ENCODE measurements around the gene POFUT2.

The POFUT2 gene

DNA sequence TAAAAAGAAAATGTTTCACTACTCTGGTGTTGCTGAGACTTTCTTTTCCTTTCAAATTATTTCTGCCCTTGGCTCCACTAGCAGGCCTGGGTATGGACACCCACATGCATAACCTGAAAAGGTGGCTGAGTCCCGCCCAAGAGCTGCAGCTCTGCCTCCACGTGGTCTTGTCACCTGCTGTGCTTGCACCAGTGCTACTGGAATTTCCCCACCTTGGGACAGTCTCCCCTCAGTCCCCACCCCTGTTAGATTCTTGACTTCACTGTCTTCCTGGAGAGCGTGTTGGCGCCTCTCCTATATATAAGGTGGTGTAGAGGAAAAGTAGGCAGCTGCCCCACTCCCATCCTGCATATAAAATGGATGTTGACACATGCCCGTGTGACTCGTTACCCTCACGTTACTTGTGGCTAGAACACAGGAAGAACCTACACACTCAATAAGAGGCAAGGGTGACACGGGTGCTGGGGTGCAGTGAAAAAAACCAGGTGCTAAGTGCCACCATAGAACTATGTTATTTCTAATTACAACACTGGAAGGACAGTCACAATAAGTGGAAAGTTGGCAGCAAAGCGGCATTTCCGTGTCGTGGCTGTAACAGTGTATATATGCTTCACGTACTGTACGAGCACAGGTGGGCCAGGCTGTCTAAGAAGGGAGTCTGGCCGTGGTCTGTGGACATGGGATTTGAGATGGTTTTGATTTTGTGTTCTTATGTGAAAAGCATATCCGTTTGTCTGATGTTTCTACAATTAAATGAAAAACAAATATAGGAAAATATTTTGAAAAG, 61.0 kb downstream of the POFUT2 start:
- DNase-seq (ENCODE audit: insufficient read length, low spot score): no peak
- no peak for FAIRE-seq

DNA sequence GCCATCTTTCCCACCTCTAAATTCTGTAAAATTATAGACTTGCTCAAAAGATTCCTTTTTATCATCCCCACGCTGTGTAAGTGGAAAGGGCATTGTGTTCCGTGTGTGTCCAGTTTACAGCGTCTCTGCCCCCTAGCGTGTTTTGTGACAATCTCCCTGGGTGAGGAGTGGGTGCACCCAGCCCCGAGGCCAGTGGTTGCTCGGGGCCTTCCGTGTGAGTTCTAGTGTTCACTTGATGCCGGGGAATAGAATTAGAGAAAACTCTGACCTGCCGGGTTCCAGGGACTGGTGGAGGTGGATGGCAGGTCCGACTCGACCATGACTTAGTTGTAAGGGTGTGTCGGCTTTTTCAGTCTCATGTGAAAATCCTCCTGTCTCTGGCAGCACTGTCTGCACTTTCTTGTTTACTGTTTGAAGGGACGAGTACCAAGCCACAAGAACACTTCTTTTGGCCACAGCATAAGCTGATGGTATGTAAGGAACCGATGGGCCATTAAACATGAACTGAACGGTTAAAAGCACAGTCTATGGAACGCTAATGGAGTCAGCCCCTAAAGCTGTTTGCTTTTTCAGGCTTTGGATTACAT, 61.9 kb downstream of the POFUT2 start:
- DNase-seq (ENCODE audit: insufficient read length, low spot score) (no peak), FAIRE-seq (no peak)

DNA sequence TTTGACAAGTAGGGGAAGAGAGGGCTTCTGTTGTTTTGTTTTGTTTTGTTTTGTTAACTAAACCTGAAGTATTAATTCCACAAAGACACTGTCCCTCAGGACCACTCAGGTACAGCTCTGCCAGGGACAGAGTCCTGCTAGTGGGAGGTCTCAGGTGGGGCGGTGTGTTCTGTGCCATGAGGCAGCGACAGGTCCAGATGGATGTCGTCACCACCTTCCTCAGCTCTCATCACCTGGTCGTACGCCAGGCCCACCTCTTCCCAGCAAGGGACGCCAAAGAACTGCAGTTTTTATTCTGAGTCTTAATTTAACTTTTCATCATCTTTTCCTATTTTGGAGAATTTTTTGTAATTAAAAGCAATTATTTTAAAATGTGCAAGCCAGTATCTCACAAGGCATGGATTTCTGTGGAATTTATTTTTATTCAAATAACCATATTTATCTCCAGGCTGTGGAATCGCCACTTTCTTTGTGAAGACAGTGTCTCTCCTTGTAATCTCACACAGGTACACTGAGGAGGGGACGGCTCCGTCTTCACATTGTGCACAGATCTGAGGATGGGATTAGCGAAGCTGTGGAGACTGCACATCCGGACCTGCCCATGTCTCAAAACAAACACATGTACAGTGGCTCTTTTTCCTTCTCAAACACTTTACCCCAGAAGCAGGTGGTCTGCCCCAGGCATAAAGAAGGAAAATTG, 62.5 kb downstream of the POFUT2 start:
- DNase-seq (ENCODE audit: insufficient read length, low spot score): no peak
- FAIRE-seq: no peak

DNA sequence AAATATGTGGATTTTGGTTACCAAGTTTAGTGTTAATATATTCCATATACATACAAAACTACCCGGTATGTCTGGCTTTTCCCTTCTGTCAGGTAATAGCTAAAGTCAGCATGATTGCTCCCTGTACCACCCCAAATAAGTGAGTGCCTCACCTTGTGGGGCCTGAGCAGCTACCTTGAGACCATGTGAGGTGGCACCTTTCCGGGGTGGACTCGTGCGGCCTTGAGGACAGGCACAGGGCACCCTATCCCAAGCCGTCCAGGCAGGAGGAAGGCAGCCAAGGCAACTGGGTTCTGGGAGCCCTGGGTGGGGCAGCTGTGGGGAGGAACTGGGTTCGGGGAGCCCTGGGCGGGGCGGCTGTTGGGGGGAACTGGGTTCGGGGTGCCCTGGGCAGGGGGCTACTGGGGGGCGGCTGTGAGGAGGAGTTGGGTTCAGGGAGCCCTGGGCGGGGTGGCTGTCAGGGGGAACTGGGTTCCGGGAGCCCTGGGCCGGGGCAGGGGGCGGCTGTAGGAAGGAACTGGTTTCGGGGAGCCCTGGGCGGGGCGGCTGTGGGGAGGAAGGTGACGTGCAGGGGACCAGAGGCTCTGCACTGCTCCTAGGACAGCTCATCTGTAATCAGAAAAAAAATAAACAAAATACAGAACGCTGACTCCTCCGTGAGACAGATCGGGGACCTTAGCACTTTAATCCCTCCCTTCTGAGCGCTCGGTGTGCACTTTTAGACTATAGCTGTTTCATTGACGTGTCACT, 63.3 kb downstream of the POFUT2 start:
- no peak for FAIRE-seq
- DNase-seq (ENCODE audit: insufficient read length, low spot score): no peak

DNA sequence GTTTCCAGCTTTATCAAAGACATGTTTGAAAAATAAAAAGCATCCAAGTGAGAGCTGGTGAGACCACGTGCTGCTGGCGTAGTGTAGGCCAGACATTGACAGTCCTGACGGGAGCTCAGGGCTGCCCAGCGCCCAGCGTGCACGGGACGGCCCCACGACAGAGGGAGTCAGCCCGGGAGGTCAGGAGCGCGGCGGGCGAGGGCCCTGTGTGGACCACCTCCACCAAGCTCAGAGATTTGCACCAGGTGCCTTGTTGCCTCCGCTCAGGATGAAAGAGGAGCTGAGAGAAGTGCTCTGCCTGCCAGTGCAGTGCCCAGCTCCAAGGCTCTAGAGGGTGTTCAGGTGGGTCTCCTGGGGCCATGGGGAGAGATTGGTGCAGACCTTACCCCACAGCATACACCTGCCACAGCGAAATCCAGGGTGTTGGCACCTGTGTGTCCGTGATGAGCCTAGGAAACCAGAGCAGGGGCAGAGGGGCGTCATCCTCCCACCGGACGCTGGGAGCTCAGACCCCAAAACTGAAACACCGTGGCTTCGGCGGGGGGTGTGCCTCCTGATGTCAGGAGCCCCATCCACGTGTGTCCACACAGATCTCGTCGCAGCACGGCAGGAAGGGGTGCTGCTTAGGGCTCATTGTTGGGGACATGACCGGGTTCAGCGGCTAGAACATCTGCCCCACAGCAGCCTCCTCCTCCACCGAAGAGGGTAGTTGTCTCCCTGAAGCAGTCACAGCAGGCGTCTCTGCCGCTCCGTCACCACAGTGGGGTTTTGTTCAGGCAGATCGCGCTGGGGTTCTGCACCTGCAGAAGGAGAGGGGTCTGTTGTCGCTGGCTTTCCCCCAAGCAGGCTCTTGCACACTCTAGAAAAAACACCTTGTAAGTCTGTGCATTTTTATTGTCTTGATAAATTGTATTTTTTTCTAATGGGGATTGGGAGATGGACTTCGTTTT, 64.2 kb downstream of the POFUT2 start:
- FAIRE-seq (no peak), DNase-seq (ENCODE audit: insufficient read length, low spot score) (no peak)

DNA sequence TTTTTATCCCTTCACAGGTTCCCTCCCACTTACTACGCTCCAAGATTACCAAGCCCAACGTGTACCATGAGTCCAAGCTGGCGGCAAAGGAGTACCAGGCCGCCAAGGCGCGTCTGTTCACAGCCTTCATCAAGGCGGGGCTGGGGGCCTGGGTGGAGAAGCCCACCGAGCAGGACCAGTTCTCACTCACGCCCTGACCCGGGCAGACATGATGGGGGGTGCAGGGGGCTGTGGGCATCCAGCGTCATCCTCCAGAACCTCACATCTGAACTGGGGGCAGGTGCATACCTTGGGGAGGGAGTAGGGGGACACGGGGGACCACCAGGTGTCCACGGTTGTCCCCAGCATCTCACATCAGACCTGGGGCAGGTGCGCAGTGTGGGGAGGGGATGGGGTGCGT, 65.7 kb downstream of the POFUT2 start:
- FAIRE-seq (no peak), DNase-seq (ENCODE audit: insufficient read length, low spot score) (no peak)

DNA sequence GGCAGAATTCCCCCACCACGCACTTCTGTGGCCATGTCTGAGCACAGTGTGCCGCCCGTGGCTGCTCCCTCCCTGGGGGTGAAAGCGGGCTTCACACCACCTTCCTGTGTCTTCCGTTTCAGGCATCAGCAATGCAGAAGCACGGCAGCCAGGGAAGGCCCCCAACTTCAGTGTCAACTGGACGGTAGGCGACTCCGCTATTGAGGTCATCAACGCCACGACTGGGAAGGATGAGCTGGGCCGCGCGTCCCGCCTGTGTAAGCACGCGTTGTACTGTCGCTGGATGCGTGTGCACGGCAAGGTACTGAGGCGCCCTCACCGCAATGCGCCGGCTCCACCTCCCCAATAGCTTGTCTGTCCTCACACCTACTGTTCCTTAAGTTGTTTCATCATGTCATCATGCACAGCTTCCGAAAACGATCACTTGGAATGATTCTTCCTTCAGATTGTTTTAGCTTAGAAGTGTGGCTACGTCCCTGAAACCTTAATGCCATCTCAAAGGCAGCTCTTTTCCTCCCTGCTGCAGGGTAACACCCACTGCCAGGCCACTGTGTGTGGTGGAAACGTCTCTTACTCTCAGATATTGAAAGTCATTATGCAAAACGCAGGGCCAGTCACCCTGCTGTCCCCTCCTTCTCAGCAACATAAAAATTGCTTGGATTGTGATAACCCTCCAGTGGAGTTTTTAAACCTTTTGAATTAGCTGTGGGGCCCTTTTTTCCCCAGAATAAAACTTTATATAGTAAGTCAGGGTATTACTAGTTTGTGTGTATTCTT, 66.8 kb downstream of the POFUT2 start:
- no peak for FAIRE-seq
- no peak for DNase-seq (ENCODE audit: insufficient read length, low spot score)

DNA sequence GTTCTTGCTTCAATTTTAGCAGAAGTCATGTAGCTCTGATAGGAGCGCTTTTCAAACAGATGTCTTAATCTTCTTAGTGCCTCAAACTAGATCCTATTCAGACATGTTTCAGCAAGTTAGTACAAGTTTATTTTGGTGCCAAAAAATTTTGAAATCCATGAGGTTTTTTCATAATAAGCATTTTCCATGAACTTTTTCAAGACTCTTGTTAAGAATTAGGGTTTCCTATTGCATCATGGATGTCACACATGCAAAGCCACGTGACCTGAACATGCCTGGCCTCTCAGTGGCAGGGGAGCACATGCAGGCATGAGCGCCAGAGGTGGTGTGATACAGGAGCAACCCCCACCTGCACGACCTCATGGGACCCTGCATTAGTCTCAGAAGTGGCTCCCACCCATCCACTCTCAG, 67.6 kb downstream of the POFUT2 start:
- no peak for DNase-seq (ENCODE audit: insufficient read length, low spot score)
- FAIRE-seq: no peak

DNA sequence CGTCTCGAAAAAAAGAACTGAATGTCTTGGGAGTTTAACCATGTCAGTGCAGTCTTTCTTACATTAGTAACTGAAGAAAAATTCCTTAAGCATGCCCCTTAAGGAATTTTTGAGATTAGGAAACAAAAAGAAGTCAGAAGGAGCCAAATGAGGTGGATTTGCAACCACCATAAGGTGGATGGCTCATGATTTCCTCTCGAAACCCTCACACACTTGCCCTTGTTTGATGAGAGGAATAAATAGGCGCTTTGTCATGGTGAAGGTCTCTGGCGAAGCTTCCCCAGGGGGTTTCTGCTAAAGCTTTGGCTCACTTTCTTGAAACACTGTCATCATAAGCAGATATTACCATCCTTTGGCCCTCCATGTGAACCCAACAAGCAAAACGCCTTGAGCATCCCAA, 68.2 kb downstream of the POFUT2 start:
- DNase-seq (ENCODE audit: insufficient read length, low spot score): no peak
- FAIRE-seq: no peak

DNA sequence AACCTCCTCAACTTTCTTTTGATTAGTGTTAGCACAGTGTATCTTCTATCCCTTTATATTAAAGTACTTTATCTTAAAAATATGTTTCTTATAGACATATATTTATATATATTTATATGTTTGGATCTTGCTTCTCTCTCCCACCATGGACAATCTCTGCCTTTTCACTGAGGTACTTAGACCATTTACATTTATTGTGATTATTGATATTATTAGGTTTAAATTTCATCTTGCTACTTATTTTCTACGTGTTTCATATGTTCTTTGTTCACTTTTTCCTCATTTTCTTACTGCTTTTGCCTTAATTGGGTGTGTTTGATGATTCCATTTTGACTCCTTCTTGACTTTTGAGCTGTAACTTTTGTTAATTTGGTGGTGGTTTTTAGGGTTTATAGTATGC, 70.7 kb downstream of the POFUT2 start:
- FAIRE-seq (no peak), DNase-seq (ENCODE audit: insufficient read length, low spot score) (no peak)

DNA sequence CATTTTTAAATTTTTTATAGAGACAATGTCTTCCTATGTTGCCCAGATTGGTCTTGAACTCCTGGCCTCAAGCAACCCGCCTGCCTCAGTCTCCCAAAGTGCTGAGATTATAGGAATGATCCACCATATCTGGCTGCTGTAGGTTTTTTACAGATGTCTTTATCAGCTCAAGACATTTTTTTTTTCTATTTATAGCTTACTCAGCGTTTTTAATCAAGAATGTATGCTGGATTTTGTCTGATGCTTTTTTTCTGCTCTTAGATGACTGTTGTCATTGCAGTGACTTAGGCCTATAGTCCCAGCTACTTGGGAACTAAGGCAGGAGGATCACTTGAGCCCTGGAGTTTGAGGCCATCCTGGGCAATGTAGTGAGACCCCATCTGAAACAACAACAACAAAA, 72.5 kb downstream of the POFUT2 start:
- no peak for DNase-seq (ENCODE audit: insufficient read length, low spot score)
- FAIRE-seq: no peak
